Measurements from ENCODE around the gene DNAJC9.
A peak's percentile ranks its signal among the peaks of the same experiment; 100 is the strongest.
"Not testable (repeated sequence)": the region's sequence is repeated elsewhere in the genome, so short reads cannot be mapped to it uniquely, and the experiment has no call there.

DNAJC9 gene, protein sequence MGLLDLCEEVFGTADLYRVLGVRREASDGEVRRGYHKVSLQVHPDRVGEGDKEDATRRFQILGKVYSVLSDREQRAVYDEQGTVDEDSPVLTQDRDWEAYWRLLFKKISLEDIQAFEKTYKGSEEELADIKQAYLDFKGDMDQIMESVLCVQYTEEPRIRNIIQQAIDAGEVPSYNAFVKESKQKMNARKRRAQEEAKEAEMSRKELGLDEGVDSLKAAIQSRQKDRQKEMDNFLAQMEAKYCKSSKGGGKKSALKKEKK

GRCh38 chr10:73246646-73247508 is at the start of gene DNAJC9:
TSS of gene DNAJC9 (minus strand) at chr10:73247255. CDS start at chr10:73247189, 66 bp downstream.
- DNase-seq = peak; percentile 30

DNA sequence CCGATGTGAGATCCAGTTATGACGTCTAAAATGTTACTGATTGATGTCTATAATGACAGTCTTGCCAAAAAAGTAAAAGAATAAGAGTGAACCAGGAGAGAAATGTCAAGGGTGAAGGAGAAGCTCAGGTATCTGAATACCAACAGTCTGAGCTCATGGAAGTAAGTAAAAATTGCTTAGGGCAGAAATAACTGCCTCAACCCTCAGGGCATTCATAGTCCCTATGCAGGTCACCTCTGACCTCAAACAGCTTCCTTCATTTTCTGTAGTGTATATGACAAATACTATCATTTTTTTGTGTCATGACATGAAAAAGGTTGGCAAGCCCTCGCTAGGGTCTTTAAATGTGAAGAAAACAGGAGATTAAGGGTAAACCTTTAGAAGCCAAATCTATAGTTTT is 46.4 kb upstream of the DNAJC9 start:
- DNase-seq = no peak

DNA sequence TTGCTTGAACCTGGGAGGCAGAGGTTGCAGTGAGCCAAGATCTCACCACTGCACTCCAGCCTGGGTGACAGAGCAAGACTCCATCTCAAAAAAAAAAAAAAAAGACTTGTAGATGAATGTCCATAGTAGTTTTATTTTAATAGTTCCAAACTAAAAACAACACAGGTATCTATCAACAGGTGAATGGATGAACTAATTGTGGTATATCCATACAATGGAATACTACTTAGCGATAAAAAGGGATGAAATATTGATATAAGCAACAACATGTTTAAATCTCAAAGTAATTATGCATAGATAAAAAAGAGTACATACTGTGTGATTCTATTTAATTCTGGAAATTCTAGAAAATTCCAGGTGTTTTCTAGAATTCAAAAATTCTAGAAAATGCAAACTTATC is 42.9 kb upstream of the DNAJC9 start:
- no peak for DNase-seq

- DNase-seq = no peak
These were observed 40.4 kb upstream of the DNAJC9 start for GRCh38 chr10:73287441-73287840.

- no peak for DNase-seq
These were observed 34.0 kb upstream of the DNAJC9 start for GRCh38 chr10:73281097-73281496.

DNA sequence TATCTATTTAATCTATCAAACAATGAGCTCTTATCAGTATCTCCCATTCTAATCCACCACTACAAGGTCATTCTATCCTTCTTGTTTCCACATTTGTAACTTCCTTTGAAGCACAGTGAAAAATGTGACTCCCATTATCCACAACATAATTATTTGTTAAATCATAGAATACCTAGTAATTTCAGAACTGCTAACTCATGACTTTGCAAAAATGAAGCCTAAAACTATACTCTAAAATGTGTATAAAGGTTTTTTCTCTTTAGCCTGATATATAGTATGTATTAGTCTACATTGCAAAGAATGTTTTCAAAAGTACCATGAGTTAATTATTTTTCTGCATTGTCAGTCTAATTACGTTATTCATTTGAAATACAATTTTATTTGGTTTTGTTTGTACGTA is 17.4 kb upstream of the DNAJC9 start:
- no peak for DNase-seq

- DNase-seq = no peak
These were observed 16.8 kb upstream of the DNAJC9 start for GRCh38 chr10:73263693-73264347.

DNA sequence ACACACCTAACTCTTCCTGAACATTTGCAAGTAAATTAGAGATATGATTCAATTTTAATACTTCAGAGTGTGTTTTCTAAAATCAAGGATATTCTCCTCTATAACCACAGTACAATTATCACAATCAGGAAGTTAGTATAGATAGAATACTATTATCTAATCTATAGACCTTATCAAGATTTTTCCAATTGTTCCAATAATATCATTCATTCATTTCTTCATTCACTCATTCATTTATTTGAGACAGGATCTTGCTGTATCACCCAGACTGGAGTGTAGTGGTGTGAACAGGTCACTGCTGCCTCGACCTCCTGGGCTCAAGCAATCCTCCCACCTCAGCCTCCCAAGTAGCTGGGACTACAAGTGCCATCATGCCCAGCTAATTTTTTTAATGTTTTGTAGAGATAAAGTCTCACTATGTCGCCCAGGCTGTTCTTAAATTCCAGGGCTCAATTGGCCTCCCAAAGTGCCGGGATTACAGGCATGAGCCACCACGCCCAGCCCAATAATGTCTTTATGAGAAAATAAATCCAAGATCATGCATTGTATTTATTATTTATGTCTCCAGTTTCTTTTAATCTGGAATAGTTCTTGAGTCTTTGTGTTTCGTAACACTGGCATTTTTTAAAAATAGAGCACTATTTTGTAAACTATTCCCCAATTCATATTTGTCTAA is 16.0 kb upstream of the DNAJC9 start:
- no peak for DNase-seq

GRCh38 chr10:73262105-73262730 is 15.2 kb upstream of the DNAJC9 start:
- DNase-seq = no peak

GRCh38 chr10:73261362-73261995 is 14.4 kb upstream of the DNAJC9 start:
- DNase-seq = no peak

DNA sequence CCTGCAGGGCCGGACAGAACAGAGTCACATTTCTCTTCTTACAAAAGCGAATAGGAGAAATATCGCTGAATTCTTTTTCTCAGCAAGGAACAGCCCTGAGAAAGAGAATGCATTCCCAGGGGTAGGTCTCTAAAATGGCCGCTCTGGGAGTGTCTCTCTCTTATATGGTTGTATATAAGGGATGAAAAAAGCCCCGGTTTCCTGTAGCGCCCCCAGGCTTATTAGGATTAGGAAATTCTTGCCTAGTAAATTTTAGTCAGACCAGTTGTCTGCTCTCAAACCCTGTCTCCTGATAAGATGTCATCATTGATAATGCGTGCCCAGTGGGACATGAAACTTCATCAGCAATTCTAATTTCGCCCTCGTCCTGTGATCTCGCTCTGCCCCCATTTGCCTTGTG is 11.6 kb upstream of the DNAJC9 start:
- not testable (repeated sequence) for DNase-seq

- no peak for DNase-seq
These were observed 6.1 kb upstream of the DNAJC9 start for GRCh38 chr10:73253225-73253555.

GRCh38 chr10:73252445-73253224 is 5.6 kb upstream of the DNAJC9 start, which contains the start of gene MRPS16:
TSS of gene MRPS16 (minus strand) at chr10:73252644. CDS start at chr10:73252482, 162 bp downstream.
- DNase-seq = peak; percentile 62

DNA sequence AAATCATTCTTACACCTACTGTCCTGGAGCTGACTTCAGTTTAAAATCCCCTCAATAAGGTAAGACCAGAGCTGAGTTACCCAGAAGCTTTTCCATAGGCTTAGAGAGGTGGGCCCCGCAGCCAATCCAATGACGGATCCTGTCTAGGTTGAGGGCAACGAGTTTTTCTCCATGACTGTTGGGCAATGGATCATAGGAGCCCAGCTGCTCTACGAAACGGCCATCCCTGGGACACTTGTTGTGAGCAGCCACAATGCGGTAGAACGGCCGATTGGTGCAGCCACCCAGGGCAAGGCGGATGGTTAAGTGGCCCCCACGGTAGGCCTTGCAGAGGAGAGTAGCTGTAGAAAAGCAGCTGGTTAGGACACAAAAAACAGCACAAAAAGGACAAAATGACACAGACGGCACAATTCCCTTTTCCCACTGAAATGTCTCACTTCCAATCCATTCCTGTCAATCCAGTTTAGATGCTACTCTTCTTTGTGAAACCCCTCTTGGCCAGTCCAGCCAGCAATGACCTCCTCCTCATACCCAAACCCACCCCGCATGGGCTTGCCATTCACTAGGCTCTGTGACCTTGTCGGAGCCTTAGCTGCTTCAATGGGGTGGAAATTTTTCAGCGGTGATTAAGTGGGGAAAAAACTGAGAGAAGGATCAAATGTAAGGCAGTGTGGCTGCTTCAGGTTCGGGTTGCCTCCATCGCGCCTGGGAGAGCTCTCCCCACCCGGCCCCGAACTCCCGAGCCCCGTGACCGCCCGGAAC is 4.8 kb upstream of the DNAJC9 start:
- DNase-seq = no peak

DNA sequence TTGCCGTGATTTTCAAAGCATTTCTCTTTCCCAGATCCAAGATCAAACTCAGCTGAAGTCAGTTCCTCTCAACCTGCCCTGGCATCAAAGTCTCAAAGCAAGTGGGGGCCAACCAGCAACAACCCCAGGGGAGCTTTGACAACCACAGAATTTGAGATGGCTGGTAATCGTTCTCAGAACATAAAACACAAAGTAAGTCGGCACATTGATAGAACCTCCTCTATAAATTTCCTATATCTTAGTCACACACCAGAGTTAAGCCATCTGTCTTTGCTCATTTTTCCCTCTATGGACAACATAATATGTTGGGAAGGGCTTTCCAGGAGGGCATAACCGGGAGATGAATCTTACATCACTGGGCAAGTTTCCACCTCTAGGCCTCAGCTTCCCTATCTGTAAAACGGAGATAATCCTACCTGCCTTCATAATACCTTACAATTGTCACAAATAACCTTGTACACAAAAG is 1.2 kb upstream of the DNAJC9 start:
- no peak for DNase-seq

GRCh38 chr10:73247509-73248258 is 629 bp upstream of the DNAJC9 start:
- DNase-seq = no peak

DNA sequence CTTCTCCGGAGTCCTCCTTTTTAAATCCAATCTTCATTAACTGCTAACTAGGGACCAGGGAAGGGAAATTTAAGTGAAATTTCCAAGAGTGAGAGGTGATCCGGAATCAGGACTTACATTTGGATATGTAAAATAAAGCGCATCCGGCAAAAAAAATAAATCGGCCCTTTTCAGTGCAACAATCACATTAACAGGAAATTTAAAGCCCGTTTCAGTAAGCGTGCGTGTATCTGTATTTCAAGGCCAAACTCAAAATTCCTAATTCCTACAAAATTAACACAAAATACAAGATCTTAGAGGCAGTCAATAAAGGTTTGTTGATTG is 771 bp downstream of the DNAJC9 start:
- no peak for DNase-seq

DNA sequence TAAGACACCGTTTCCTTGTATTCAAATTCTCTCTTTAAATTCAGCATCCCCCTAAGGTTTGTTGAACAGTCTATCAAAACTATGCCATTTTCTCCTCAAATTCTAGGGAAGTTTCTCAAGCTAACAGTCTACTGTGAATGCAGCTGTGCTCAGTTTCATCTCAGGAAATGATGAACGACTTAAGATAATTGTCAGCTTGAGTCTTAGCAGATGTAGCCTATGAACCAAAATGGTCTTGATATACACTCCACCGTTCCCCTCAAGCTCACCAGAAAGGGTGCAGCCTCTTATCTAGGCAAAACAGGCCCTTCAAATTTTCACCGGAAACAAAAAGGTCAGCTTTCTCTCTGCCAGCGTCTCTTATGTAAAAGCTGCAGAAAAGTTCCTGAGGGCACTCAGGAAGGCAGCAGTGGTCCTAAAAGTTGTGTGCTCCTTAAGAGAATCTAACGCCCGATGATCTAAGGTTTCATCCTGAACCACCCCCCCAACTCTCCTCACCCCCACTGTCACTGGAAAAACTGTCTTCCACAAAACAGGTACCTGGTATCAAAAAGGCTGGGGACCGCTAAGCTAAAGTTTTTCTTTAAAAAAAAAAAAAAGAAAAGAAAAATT is 2.1 kb downstream of the DNAJC9 start:
- no peak for DNase-seq

- no peak for DNase-seq
These were observed 7.1 kb downstream of the DNAJC9 start for GRCh38 chr10:73239908-73240307.
